ENCODE data around the gene XYLT1.

- no peak for TF ChIP-seq CTCF (IDR thresholded peaks at IDR 0.05)
- TF ChIP-seq POLR2A (IDR thresholded peaks at IDR 0.05): no peak
These were observed 12.8 kb downstream of the XYLT1 start for GRCh38 chr16:17457997-17458396.

Data from esophagus squamous epithelium (tissue), 4 donors.